DOHH2 (cell line): ENCODE measurements around the gene IRAK2.
A peak's percentile ranks its signal among the peaks of the same experiment; 100 is the strongest.

Experiments
- H3F3A ChIP-seq: fragments of 200-600 bp; sonication (generic), shearing (Covaris generic); 2 replicates; pipeline ENCODE4 v1.6.0; 2016; ENCODE audit warnings: antibody characterized with exemption, mild to moderate bottlenecking; ENCODE audit not compliant: control insufficient read depth, insufficient read depth
- H3K27ac ChIP-seq: fragments of 200-600 bp; sonication (generic); 2 replicates; pipeline ENCODE4 v1.5.1; 2014; ENCODE audit warnings: low read depth, mild to moderate bottlenecking, low read length, moderate library complexity
- H3K27me3 ChIP-seq: fragments of 200-600 bp; sonication (generic); 2 replicates; pipeline ENCODE4 v1.6.1; 2014; ENCODE audit warnings: mild to moderate bottlenecking, low read length, mixed read lengths; ENCODE audit not compliant: control insufficient read depth
- H3K36me3 ChIP-seq: fragments of 200-600 bp; sonication (generic); 2 replicates; pipeline ENCODE4 v1.6.1; 2014; ENCODE audit warnings: mild to moderate bottlenecking, low read length, moderate library complexity, mixed read lengths; ENCODE audit not compliant: control insufficient read depth
- H3K4me1 ChIP-seq: fragments of 200-600 bp; sonication (generic); 2 replicates; pipeline ENCODE4 v1.6.1; 2014; ENCODE audit warnings: mild to moderate bottlenecking, low read length, mixed read lengths; ENCODE audit not compliant: control insufficient read depth
- H3K4me2 ChIP-seq: fragments of 200-600 bp; sonication (generic); 2 replicates; pipeline ENCODE4 v1.6.0; 2014; ENCODE audit warnings: mild to moderate bottlenecking, low read length, moderate library complexity
- H3K4me3 ChIP-seq: fragments of 200-600 bp; sonication (generic); 2 replicates; pipeline ENCODE4 v1.5.1; 2014; ENCODE audit warnings: mild to moderate bottlenecking, low read length, mixed read lengths
- H3K79me2 ChIP-seq: fragments of 200-600 bp; sonication (generic); 2 replicates; pipeline ENCODE4 v1.6.1; 2014; ENCODE audit warnings: mild to moderate bottlenecking, low read length, mixed read lengths; ENCODE audit not compliant: control insufficient read depth
- H3K9me2 ChIP-seq: fragments of 200-600 bp; sonication (generic); replicated peaks from 2 replicates; pipeline ENCODE4 v1.6.1; 2014; ENCODE audit warnings: mild to moderate bottlenecking, low read length, mixed read lengths; ENCODE audit not compliant: control insufficient read depth
- H3K9me3 ChIP-seq: fragments of 200-600 bp; sonication (generic); 2 replicates; pipeline ENCODE4 v1.6.1; 2014; ENCODE audit warnings: antibody characterized with exemption, low read length, mixed read lengths; ENCODE audit not compliant: control insufficient read depth, insufficient read depth
- H4K20me1 ChIP-seq: fragments of 200-600 bp; sonication (generic); 2 replicates; pipeline ENCODE4 v1.6.0; 2014; ENCODE audit warnings: low read depth, mild to moderate bottlenecking, antibody characterized with exemption, low read length, moderate library complexity; ENCODE audit not compliant: control insufficient read depth, insufficient read depth
- CTCF ChIP-seq: fragments of 200-600 bp; sonication (generic); IDR thresholded peaks from one replicate; pipeline ENCODE4 v1.5.1; 2014; ENCODE audit warnings: antibody characterized with exemption, mild to moderate bottlenecking, low read depth, low read length; ENCODE audit not compliant: poor library complexity, severe bottlenecking
- EZH2phosphoT487 ChIP-seq: fragments of 200-600 bp; sonication (generic); IDR thresholded peaks from 2 replicates; pipeline ENCODE4 v1.6.1; 2017; ENCODE audit warnings: borderline replicate concordance, mild to moderate bottlenecking, antibody characterized with exemption, low read length, moderate library complexity, mixed read lengths

Gene IRAK2

GRCh38 chr3:10247679-10248183, 83.0 kb downstream of the IRAK2 start:
- Histone ChIP-seq H3K27me3 (no peaks in the 10 kb centered on the region), H3K36me3 (peaks cover 63% of the 10 kb centered on the region), H3K79me2 (peaks cover 50% of the 10 kb centered on the region), H3F3A (no peaks in the 10 kb centered on the region; the same call in none of the 2 replicates), H3K4me1 (peaks cover 31% of the 10 kb centered on the region), H3K9me2 (no peaks in the 10 kb centered on the region), H3K4me3 (peak overlapping the region; percentile 96), H4K20me1 (peaks cover 7% of the 10 kb centered on the region; the same call in 1 of the 2 replicates), H3K27ac (peak overlapping the region; percentile 76), H3K9me3 (peaks cover 22% of the 10 kb centered on the region), H3K4me2 (peak overlapping the region; percentile 95)
- TF ChIP-seq CTCF, result no peak
- TF ChIP-seq EZH2phosphoT487, result no peak

- H3K27ac ChIP-seq, result peak within 1 kb of the TSS; percentile 76
- H3K9me3 ChIP-seq, result peaks cover 22% of the 10 kb centered on the region
- no peaks in the 10 kb centered on the region for H3K9me2 ChIP-seq
- no peaks in the 10 kb centered on the region; the same call in none of the 2 replicates for H3F3A ChIP-seq
- peaks cover 7% of the 10 kb centered on the region; the same call in 1 of the 2 replicates for H4K20me1 ChIP-seq
- no peaks in the 10 kb centered on the region for H3K27me3 ChIP-seq
- peak within 1 kb of the TSS; percentile 95 for H3K4me2 ChIP-seq
- H3K4me3 ChIP-seq, result peak within 1 kb of the TSS; percentile 96
- peaks cover 35% of the 10 kb centered on the region for H3K4me1 ChIP-seq
- no peak for TF ChIP-seq EZH2phosphoT487
- TF ChIP-seq CTCF, result peak; percentile 8
- peaks cover 66% of the 10 kb centered on the region for H3K36me3 ChIP-seq
- peaks cover 56% of the 10 kb centered on the region for H3K79me2 ChIP-seq
Observed at GRCh38 chr3:10248184-10248983, 83.7 kb downstream of the IRAK2 start, which contains the start of gene TATDN2. Gene TATDN2 (plus strand): TSS chr3:10248459. CDS start chr3:10249201, 742 bp downstream.

- peaks cover 12% of the 10 kb centered on the region; the same call in 1 of the 2 replicates for H4K20me1 ChIP-seq
- peak overlapping the region; percentile 76 for H3K27ac ChIP-seq
- peaks cover 64% of the 10 kb centered on the region for H3K79me2 ChIP-seq
Observed at GRCh38 chr3:10248984-10249748, 84.4 kb downstream of the IRAK2 start.

More at GRCh38 chr3:10248984-10249748, 84.4 kb downstream of the IRAK2 start:
- H3K9me3 ChIP-seq, result peaks cover 18% of the 10 kb centered on the region
- peaks cover 68% of the 10 kb centered on the region for H3K36me3 ChIP-seq
- H3K4me3 ChIP-seq, result peak overlapping the region; percentile 96
- no peaks in the 10 kb centered on the region for H3K27me3 ChIP-seq
- H3K9me2 ChIP-seq, result no peaks in the 10 kb centered on the region
- H3F3A ChIP-seq, result no peaks in the 10 kb centered on the region; the same call in none of the 2 replicates
- H3K4me2 ChIP-seq, result peak overlapping the region; percentile 95
- peaks cover 42% of the 10 kb centered on the region for H3K4me1 ChIP-seq
- TF ChIP-seq EZH2phosphoT487 (no peak), CTCF (no peak)
